ENCODE results near the gene FEN1. TPM values are rescaled to one million over a fixed set of nuclear protein-coding genes. Genes with fewer than 3 reads are reported as not detected.

Gene FEN1
- total and polyA plus RNA-seq, 2 of the 8 experiments (the other 6 are each of a cell fraction or from before 2014, with no cell fraction given), result 52.6 to 86.1 TPM

GRCh38 chr11:61812736-61813411 lies 20.2 kb downstream of the FEN1 start (continued):
- TF ChIP-seq CHD7 (IDR thresholded peaks at IDR 0.05; ENCODE audit: insufficient replicate concordance, low read length) (no peak), EZH2 (IDR thresholded peaks at IDR 0.05; ENCODE audit: low read depth, low read length, severe bottlenecking) (no peak), GABPA (IDR thresholded peaks at IDR 0.05; ENCODE audit: borderline replicate concordance, insufficient read depth, low read length) (no peak), CBX5 (IDR thresholded peaks at IDR 0.05; ENCODE audit: low read depth, low read length) (no peak), ATF2 (IDR thresholded peaks at IDR 0.05; ENCODE audit: low read length) (no peak), TBP (IDR thresholded peaks at IDR 0.05; ENCODE audit: low read depth, low read length) (no peak)
